Neural progenitor cell (in vitro differentiated cells): Measurements from ENCODE around the gene ACTL7A.
"Not testable (repeated sequence)": the region's sequence is repeated elsewhere in the genome, so short reads cannot be mapped to it uniquely, and the experiment has no call there.

Experiments
- EZH2 ChIP-seq: fragments of 200-600 bp; sonication (generic); IDR thresholded peaks from 2 replicates; pipeline ENCODE4 v1.6.1; 2017; ENCODE audit warnings: antibody characterized with exemption, mild to moderate bottlenecking, moderate library complexity
- EZH2phosphoT487 ChIP-seq: fragments of 200-600 bp; sonication (generic); IDR thresholded peaks from 2 replicates; pipeline ENCODE4 v1.6.1; 2017; ENCODE audit warnings: antibody characterized with exemption
- TF ChIP-seq, protein P1 (sequence below): fragments of 200-600 bp; sonication (generic); IDR thresholded peaks from 2 replicates; pipeline ENCODE4 v1.5.1; 2017; ENCODE audit warnings: antibody characterized with exemption, mild to moderate bottlenecking

DNA sequence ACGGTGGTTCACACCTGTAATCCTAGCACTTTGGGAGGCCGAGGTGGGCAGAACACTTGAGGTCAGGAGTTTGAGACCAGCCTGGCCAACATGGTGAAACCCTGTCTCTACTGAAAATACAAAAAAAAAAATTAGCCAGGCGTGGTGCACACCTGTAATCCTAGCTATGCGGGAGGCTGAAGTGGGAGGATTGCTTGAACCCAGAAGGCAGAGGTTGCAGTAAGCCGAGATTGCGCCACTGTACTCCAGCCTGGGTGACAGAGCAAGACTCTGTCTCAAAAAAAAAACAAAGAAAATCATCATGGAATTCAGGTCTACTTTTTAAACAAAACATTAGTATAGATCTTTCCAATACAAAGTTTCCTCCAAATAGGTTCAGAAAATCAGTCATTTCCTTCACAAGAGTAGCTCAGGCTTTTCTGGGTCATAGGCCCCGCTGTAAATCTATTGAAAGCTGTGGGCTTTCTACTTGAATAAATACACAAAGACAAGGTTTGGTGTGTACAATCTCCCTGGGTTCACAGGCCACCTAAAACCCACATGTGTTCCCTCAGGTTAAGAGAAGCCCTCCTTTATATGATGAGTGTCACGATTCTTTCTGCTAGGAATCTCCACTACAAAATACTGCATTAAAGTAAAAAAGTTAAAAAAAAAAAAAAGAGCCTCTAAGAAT, 37.1 kb downstream of the ACTL7A start:
- TF ChIP-seq, protein P1, sequence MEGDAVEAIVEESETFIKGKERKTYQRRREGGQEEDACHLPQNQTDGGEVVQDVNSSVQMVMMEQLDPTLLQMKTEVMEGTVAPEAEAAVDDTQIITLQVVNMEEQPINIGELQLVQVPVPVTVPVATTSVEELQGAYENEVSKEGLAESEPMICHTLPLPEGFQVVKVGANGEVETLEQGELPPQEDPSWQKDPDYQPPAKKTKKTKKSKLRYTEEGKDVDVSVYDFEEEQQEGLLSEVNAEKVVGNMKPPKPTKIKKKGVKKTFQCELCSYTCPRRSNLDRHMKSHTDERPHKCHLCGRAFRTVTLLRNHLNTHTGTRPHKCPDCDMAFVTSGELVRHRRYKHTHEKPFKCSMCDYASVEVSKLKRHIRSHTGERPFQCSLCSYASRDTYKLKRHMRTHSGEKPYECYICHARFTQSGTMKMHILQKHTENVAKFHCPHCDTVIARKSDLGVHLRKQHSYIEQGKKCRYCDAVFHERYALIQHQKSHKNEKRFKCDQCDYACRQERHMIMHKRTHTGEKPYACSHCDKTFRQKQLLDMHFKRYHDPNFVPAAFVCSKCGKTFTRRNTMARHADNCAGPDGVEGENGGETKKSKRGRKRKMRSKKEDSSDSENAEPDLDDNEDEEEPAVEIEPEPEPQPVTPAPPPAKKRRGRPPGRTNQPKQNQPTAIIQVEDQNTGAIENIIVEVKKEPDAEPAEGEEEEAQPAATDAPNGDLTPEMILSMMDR = not testable (repeated sequence)
- TF ChIP-seq EZH2phosphoT487, EZH2: not testable (repeated sequence)
